Esophagus muscularis mucosa (tissue), 3 donors: Measurements from ENCODE around the gene OPRL1.

Experiments
- CTCF ChIP-seq, 3 experiments: fragments of 200-600 bp in 2 of 3; fragments of 450-650 bp in 1 of 3; sonication (generic) in 2 of 3; IDR thresholded peaks; one replicate each; pipeline ENCODE4 v1.5.1; 2017 to 2019; ENCODE audit warnings: antibody characterized with exemption in 3 of 3, mild to moderate bottlenecking in 2 of 3, moderate library complexity in 1 of 3
- POLR2A ChIP-seq: fragments of 450-650 bp; IDR thresholded peaks from one replicate; pipeline ENCODE4 v1.6.1; 2017; ENCODE audit warnings: antibody characterized with exemption, moderate library complexity, mild to moderate bottlenecking, low read depth

GRCh38 chr20:64099086-64099786, 19.4 kb downstream of the OPRL1 start:
- no peak for TF ChIP-seq CTCF (IDR thresholded peaks at IDR 0.05)
- no peak for TF ChIP-seq POLR2A
